HG03280 (cell line): ENCODE results near the gene PTK7.

Experiments
- ATAC-seq: cut with Tn5 transposase; IDR thresholded peaks from one replicate; pipeline ENCODE4 v1.9.1; 2021; ENCODE audit warnings: mild to moderate bottlenecking, moderate library complexity; ENCODE audit not compliant: unreplicated experiment

PTK7 gene

DNA sequence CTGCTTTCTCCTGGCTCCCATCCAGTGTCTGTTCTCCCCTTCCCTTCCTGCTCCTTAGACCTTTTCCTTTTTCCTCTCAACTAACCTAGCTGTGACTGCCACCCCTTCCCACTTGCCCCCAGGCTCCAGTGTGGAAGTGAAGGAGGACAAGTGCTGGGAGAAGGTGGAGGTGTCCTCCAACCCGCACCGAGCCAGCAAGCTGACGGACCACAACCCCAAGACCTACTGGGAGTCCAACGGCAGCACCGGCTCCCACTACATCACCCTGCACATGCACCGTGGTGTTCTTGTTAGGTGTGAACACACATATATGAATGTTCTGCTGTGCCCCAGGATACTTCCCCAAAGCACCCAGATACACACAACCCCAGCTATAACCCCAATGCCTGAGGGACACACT, 124.4 kb downstream of the PTK7 start:
- no peak for ATAC-seq

DNA sequence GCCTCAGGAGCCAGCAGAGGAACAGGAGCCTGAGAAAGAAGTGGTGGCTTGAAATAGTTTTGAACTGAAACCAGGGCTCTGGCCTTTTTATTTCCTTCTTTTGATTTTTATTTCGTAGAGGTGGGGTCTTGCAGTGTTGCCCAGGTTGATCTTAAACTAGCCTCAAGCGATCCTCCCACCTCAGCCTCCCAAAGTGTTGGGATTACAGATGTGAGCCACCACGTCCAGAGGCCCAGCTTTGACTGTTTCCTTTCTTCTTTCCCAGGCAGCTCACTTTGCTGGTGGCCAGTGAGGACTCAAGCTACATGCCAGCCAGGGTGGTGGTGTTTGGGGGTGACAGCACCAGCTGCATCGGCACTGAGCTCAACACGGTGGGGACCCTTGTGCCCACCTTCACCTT, 126.3 kb downstream of the PTK7 start:
- ATAC-seq, result no peak

- no peak for ATAC-seq
These were observed 127.1 kb downstream of the PTK7 start for GRCh38 chr6:43203029-43203717.

- ATAC-seq, result no peak
These were observed 127.6 kb downstream of the PTK7 start for GRCh38 chr6:43203718-43204095.

GRCh38 chr6:43204271-43205105, 128.4 kb downstream of the PTK7 start:
- ATAC-seq, result no peak

DNA sequence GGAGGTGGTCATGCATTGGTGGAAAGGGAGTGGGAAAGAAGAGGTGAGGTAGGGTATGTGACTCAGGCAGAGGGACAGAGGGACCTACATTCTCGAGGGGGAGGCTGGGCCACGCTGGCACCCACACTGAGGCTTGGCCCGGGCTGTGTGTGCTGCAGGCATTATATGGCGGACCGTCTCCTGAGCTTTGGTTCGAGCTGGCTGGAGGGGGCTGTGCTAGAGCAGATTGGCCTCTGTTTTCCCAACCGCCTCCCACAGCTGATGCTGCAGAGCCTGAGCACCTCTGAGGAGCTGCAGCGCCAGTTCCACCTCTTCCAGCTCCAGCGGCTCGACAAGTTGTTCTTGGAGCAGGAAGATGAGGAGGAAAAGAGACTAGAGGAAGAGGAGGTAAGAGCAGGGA, 129.7 kb downstream of the PTK7 start:
- ATAC-seq, result no peak

GRCh38 chr6:43207286-43207685, 131.2 kb downstream of the PTK7 start:
- ATAC-seq, result no peak
